ENCODE measurements around the gene NGDN.

DNA sequence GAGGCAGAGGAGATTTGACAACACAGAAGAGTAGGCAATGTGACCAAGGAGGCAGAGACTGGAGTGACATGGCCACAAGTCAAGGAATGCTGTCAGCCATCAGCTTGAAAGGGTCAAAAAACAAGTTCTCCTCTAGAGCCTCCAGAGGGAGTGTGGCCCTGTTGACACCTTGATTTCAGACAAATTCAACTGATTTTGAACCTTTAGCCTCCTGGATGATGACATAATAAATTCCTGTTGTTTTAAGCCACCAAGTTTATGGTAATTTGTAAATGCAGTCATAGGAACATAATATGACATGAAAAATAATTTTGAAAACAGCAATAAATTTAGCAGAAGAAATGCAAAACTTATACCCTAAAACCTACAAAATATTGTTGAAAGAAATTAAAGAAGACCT is 8.5 kb upstream of the NGDN start:
- no peak for TF ChIP-seq POLR2A (IDR thresholded peaks at IDR 0.05)
- TF ChIP-seq, protein P1, sequence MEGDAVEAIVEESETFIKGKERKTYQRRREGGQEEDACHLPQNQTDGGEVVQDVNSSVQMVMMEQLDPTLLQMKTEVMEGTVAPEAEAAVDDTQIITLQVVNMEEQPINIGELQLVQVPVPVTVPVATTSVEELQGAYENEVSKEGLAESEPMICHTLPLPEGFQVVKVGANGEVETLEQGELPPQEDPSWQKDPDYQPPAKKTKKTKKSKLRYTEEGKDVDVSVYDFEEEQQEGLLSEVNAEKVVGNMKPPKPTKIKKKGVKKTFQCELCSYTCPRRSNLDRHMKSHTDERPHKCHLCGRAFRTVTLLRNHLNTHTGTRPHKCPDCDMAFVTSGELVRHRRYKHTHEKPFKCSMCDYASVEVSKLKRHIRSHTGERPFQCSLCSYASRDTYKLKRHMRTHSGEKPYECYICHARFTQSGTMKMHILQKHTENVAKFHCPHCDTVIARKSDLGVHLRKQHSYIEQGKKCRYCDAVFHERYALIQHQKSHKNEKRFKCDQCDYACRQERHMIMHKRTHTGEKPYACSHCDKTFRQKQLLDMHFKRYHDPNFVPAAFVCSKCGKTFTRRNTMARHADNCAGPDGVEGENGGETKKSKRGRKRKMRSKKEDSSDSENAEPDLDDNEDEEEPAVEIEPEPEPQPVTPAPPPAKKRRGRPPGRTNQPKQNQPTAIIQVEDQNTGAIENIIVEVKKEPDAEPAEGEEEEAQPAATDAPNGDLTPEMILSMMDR (IDR thresholded peaks at IDR 0.05), result no peak

All from lower leg skin (tissue), 3 donors.